Tibial artery (tissue), 4 donors: Measurements from ENCODE around the gene SPATA31E1.

ENCODE experiments used
- DNase-seq, 2 donors: peaks; one replicate each; pipeline ENCODE4 v3.0.0-alpha.2; 2019
- H3K27ac ChIP-seq, 2 donors: fragments of 200-600 bp; sonication (generic) in 1 of 2; 1 replicate in 1 of 2; 2 replicates in 1 of 2; pipeline ENCODE4 v1.5.1; 2018 to 2019; ENCODE audit warnings: mild to moderate bottlenecking in 1 of 2
- H3K27me3 ChIP-seq, 2 donors: fragments of 200-600 bp; sonication (generic) in 1 of 2; one replicate each; pipeline versions ENCODE4 v1.5.1 to v1.6.0; 2016 to 2019
- H3K36me3 ChIP-seq, 3 donors: fragments of 200-600 bp; sonication (generic) in 2 of 3; one replicate each; pipeline ENCODE4 v1.5.1; 2016 to 2019; ENCODE audit warnings: mild to moderate bottlenecking in 2 of 3
- H3K4me1 ChIP-seq, 4 donors: fragments of 200-600 bp; sonication (generic) in 2 of 4; 1 replicate in 3 of 4; 2 replicates in 1 of 4; pipeline ENCODE4 v1.5.1; 2016 to 2019
- H3K4me3 ChIP-seq, 2 donors: fragments of 200-600 bp; sonication (generic) in 1 of 2; 1 replicate in 1 of 2; 2 replicates in 1 of 2; pipeline ENCODE4 v1.5.1; 2018 to 2019; ENCODE audit warnings: mild to moderate bottlenecking in 2 of 2
- H3K9me3 ChIP-seq, 3 donors: fragments of 200-600 bp; sonication (generic) in 1 of 3; one replicate each; pipeline ENCODE4 v1.5.1; 2016 to 2019
- intact Hi-C: fragments of 100-400 bp; cut with DNase I; formaldehyde crosslinking; loops from one replicate; pipeline ENCODE4 v1.15.0; 2023; ENCODE audit warnings: low total_unique reads
- TF ChIP-seq, protein P1 (sequence below), 2 experiments: fragments of 200-600 bp in 1 of 2; fragments of 450-650 bp in 1 of 2; IDR thresholded peaks; one replicate each; pipeline ENCODE4 v1.5.1; 2017 to 2019; ENCODE audit warnings: antibody characterized with exemption in 2 of 2, mild to moderate bottlenecking in 1 of 2, moderate library complexity in 1 of 2

Gene SPATA31E1

DNA sequence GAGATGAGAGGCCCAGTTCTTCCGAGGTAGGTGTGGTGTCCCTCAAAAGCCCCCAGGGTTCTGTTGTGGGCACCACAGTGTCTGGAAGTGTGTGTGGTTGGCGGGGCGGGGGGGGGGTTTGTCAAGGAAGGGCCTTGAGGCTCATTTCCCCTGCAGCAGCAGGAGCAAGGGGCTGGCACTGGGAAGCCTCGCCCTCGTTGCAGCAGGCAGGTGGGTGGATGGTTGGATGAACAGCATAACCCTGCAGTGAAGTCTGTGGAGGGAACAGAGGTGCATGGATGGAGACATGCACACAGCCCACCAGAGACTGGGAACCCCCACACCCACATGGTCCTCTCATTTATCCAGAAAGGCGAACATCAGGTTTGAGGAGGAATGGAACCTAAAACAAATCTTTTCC, 2.0 kb upstream of the SPATA31E1 start:
- Histone ChIP-seq H3K4me1 (no peaks in the 10 kb centered on the region), H3K27me3 (no peaks in the 10 kb centered on the region), H3K27ac (no peak overlapping the region), H3K36me3 (no peaks in the 10 kb centered on the region), H3K4me3 (no peak overlapping the region), H3K9me3 (no peaks in the 10 kb centered on the region)
- no peak for DNase-seq
- TF ChIP-seq, protein P1, sequence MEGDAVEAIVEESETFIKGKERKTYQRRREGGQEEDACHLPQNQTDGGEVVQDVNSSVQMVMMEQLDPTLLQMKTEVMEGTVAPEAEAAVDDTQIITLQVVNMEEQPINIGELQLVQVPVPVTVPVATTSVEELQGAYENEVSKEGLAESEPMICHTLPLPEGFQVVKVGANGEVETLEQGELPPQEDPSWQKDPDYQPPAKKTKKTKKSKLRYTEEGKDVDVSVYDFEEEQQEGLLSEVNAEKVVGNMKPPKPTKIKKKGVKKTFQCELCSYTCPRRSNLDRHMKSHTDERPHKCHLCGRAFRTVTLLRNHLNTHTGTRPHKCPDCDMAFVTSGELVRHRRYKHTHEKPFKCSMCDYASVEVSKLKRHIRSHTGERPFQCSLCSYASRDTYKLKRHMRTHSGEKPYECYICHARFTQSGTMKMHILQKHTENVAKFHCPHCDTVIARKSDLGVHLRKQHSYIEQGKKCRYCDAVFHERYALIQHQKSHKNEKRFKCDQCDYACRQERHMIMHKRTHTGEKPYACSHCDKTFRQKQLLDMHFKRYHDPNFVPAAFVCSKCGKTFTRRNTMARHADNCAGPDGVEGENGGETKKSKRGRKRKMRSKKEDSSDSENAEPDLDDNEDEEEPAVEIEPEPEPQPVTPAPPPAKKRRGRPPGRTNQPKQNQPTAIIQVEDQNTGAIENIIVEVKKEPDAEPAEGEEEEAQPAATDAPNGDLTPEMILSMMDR (IDR thresholded peaks at IDR 0.05): no peak
- intact Hi-C loops: no loop called here

DNA sequence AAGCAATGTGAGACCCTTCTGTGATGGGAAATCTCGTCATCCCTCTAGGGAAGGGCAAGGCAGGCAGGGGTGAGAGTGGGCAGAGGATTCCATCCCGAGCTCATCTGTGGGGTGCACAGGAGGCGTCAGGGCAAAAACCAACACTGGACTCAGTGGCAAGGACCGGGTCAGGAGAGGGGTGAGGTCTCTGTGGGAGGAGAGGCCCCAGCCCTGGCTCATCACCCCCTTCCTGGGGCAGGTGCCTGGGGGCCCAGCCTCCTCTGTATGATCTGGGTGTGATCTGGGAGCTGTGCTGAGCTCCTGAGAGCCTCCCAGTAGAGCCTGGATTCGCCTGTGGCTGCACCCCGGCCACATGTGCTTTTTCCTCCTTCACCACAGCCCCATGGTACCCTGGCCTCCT, 597 bp downstream of the SPATA31E1 start:
- no peaks in the 10 kb centered on the region for H3K9me3 ChIP-seq
- TF ChIP-seq, protein P1 (IDR thresholded peaks at IDR 0.05): no peak
- H3K27ac ChIP-seq: no peak overlapping the region
- no peaks in the 10 kb centered on the region for H3K4me1 ChIP-seq
- H3K36me3 ChIP-seq: no peaks in the 10 kb centered on the region
- intact Hi-C loops: no loop called here
- no peak overlapping the region for H3K4me3 ChIP-seq
- no peaks in the 10 kb centered on the region for H3K27me3 ChIP-seq
- no peak for DNase-seq

DNA sequence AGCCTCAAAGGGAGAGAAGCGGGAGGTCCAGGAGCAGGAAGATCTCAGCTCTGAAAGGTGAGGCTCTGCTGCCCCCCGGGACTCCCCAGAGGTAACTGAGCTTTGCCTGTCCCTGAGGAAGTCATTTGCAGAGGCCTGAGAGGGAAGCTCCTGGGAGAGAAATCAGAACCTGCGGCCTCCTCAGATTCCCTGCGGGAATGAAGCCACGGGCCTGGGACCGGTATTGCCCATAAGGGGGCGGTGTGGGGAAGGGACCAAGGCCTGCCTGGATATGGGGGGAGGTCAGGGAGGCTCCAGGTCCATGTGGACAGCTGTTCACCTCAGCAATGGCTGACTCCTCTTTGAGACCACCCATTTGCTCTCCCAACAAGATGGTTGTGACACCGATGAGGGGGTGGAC, 1.3 kb downstream of the SPATA31E1 start:
- no peak overlapping the region for H3K27ac ChIP-seq
- no peak overlapping the region for H3K4me3 ChIP-seq
- H3K9me3 ChIP-seq: no peaks in the 10 kb centered on the region
- no peak for DNase-seq
- H3K27me3 ChIP-seq: no peaks in the 10 kb centered on the region
- no peaks in the 10 kb centered on the region for H3K4me1 ChIP-seq
- TF ChIP-seq, protein P1 (IDR thresholded peaks at IDR 0.05): no peak
- intact Hi-C loops: no loop called here
- H3K36me3 ChIP-seq: no peaks in the 10 kb centered on the region

DNA sequence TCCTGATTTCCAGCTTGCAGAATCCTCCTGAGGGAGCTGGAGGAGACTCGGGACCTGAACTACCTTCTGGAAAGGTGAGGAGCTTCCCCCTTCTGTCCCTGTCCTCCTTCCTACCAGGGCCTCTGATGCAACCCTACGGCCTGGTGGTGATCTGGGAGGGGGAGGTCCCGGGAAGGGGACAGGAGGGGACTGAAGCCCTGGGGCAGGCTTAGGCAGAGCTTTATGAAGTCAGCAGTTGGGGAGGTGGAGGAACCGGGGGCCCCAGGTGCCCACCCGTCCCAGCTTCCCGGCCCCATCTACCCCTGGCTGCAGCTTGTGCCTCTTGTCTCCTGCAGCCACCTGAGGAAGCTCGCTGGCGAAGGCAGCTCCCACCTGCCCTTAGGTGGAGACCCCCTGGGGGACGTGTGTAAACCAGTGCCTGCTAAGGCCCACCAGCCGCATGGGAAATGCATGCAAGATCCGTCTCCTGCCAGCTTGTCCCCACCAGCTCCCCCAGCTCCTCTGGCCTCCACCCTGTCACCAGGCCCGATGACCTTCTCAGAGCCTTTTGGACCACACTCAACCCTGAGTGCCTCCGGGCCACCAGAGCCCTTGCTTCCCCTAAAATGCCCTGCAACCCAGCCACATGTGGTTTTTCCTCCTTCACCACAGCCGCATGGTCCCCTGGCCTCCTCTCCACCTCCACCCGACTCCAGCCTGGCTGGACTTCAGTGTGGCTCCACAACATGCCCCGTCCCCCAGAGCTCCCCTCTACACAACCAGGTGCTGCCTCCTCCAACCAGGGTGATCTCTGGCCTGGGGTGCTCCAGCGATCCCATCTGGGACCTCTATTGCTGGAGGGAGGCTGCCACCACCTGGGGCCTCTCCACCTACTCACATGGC, 2.1 kb downstream of the SPATA31E1 start:
- TF ChIP-seq, protein P1 (IDR thresholded peaks at IDR 0.05): no peak
- Histone ChIP-seq H3K27ac (no peak overlapping the region), H3K27me3 (no peaks in the 10 kb centered on the region), H3K4me1 (no peaks in the 10 kb centered on the region), H3K36me3 (no peaks in the 10 kb centered on the region), H3K4me3 (no peak overlapping the region), H3K9me3 (no peaks in the 10 kb centered on the region)
- no peak for DNase-seq
- intact Hi-C loops: no loop called here

DNA sequence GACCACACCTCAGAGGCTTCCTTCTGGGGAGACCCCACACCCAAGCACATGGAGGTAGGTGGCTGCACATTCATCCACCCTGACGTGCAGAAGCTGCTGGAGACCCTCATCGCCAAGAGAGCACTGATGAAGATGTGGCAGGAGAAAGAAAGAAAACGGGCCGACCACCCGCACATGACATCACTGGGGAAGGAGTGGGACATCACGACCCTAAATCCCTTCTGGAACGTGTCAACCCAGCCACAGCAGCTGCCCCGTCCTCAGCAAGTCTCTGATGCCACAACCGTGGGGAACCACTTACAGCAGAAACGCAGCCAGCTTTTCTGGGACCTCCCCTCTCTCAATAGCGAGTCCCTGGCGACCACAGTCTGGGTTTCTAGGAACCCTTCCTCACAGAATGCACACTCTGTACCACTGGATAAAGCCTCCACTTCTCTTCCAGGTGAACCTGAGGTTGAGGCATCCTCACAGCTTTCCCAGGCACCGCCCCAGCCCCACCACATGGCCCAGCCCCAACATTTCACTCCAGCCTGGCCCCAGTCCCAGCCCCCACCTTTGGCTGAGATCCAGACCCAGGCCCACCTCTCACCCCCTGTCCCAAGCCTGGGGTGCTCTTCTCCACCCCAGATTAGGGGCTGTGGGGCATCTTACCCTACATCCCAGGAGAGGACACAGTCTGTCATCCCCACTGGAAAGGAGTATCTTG, 3.0 kb downstream of the SPATA31E1 start:
- H3K27ac ChIP-seq: no peak overlapping the region
- H3K36me3 ChIP-seq: no peaks in the 10 kb centered on the region
- TF ChIP-seq, protein P1 (IDR thresholded peaks at IDR 0.05): no peak
- no peaks in the 10 kb centered on the region for H3K27me3 ChIP-seq
- no peaks in the 10 kb centered on the region for H3K9me3 ChIP-seq
- H3K4me3 ChIP-seq: no peak overlapping the region
- H3K4me1 ChIP-seq: no peaks in the 10 kb centered on the region
- intact Hi-C loops: no loop called here
- no peak for DNase-seq
